ENCODE data around the gene SASH3.

DNA sequence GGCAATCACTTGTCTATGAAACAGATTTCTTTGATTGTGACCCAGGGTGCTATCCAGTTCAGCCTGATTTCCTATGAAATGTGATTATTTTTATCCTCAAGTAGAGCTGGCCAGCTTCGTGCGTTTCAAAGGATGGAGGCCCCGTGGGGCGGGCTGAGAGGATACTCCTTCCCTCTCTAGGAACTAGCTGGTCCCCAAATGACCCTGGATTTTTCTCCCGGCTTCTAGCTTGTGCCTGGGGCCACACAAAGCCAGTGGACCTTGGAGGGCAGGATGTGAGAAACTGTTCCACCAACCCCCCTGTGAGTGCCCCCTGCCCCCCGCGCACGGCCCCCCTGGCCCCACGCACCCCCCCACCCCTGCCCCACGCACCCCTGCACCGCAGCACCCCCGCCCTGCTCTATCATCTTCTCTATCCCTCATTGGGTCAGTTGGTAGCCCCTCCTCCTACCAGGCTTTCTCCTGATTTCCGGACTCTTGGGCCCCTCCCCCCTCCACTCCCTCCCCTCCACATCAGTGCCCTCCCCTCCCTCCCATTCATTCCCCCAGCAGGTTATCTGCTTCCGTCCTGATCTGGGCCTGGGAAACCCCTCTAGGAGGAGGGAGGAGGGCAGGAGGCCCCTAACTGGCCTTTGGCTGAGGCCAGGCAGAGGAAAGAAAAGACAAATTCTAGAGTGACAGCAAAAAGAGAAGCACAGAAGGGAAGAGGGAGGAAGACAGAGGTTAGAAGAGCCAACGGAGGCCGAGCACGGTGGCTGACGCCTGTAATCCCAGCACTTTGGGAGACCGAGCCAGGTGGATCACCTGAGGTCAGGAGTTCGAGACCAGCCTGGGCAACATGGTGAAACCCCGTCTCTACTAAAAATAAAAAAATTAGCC, 37.6 kb upstream of the SASH3 start:
- TF ChIP-seq, protein P1, sequence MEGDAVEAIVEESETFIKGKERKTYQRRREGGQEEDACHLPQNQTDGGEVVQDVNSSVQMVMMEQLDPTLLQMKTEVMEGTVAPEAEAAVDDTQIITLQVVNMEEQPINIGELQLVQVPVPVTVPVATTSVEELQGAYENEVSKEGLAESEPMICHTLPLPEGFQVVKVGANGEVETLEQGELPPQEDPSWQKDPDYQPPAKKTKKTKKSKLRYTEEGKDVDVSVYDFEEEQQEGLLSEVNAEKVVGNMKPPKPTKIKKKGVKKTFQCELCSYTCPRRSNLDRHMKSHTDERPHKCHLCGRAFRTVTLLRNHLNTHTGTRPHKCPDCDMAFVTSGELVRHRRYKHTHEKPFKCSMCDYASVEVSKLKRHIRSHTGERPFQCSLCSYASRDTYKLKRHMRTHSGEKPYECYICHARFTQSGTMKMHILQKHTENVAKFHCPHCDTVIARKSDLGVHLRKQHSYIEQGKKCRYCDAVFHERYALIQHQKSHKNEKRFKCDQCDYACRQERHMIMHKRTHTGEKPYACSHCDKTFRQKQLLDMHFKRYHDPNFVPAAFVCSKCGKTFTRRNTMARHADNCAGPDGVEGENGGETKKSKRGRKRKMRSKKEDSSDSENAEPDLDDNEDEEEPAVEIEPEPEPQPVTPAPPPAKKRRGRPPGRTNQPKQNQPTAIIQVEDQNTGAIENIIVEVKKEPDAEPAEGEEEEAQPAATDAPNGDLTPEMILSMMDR (IDR thresholded peaks at IDR 0.05): no peak
- TF ChIP-seq POLR2A (IDR thresholded peaks at IDR 0.05; ENCODE audit: low read depth) (no peak), POLR2AphosphoS5 (IDR thresholded peaks at IDR 0.05) (no peak)

All from esophagus muscularis mucosa (tissue), 3 donors.